ENCODE measurements around the gene SUZ12. TPM values are rescaled to one million over a fixed set of nuclear protein-coding genes. Genes with fewer than 3 reads are reported as not detected.
"Not testable (repeated sequence)": the region's sequence is repeated elsewhere in the genome, so short reads cannot be mapped to it uniquely, and the experiment has no call there.

SUZ12 gene
- total RNA-seq, 1 donor from 2014 or later: 24.3 TPM

DNA sequence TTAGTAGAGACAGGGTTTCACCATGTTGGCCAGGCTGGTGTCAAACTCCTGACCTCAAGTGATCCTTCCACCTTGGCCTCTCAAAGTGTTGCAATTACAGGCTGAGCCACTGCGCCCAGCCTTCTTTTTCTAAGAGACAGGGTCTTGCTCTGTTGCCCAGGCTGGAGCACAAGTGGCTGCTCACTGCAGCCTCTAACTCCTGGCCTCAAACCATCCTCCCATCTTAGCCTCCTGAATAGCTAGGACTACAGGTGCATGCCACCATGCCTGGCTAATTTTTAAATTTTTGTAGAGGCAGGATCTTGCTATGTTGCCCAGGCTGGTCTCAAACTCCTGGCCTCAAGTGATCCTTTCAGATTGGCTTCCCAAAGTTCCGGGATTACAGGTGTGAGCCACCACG, 15.1 kb downstream of the SUZ12 start:
- not testable (repeated sequence) for DNase-seq (ENCODE audit: low read depth, low spot score)

DNA sequence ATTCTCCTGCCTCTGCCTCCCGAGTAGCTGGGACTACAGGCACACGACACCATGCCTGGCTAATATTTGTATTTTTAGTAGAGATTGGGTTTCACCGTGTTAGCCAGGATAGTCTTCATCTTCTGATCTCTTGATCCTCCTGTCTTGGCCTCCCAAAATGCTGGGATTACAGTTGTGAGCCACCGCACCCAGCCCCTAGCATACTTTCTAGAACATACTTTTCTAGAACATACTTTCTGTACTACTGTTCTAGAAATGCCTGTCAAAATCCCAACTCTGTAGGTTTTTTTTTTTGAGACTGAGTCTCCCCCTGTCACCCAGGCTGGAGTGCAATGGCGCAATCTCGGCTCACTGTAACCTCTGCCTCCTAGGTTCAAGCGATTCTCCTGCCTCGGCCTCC, 27.3 kb downstream of the SUZ12 start:
- DNase-seq (ENCODE audit: low read depth, low spot score): not testable (repeated sequence)

DNA sequence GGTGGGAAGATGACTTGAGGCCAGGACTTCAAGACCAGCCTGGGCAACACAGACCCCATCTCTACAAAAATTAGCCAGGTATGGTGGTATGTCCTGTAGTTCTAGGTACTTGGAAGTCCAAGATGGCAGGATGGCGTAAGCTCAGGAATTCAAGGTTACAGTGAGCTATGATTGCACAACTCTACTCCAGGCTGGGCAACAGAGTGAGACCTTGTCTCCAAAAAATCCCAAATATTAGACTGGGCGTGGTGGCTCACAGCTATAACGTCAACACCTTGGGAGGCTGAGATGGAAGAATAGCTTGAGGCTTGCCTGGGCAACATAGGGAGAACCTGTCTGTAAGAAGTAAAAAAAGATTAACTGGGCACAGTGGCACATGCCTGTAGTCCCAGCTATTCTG, 30.8 kb downstream of the SUZ12 start:
- no peak for DNase-seq (ENCODE audit: low read depth, low spot score)

DNA sequence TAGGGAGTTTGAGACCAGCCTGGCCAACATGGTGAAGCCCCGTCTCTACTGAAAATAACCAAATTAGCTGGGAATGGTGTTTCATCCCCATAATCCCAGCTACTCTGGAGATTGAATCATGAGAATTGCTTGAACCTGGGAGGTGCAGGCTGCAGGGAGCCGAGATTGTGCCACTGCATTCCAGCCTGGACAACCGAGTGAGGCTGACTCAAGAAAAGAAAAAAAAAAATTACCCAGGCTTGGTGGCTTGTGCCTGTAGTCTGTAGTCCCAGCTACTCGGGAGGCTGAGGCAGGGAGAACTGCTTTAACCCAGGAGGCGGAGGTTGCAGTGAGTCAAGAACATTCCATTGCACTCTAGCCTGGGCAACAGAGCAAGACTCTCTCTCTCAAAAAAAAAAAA, 33.6 kb downstream of the SUZ12 start:
- not testable (repeated sequence) for DNase-seq (ENCODE audit: low read depth, low spot score)

DNA sequence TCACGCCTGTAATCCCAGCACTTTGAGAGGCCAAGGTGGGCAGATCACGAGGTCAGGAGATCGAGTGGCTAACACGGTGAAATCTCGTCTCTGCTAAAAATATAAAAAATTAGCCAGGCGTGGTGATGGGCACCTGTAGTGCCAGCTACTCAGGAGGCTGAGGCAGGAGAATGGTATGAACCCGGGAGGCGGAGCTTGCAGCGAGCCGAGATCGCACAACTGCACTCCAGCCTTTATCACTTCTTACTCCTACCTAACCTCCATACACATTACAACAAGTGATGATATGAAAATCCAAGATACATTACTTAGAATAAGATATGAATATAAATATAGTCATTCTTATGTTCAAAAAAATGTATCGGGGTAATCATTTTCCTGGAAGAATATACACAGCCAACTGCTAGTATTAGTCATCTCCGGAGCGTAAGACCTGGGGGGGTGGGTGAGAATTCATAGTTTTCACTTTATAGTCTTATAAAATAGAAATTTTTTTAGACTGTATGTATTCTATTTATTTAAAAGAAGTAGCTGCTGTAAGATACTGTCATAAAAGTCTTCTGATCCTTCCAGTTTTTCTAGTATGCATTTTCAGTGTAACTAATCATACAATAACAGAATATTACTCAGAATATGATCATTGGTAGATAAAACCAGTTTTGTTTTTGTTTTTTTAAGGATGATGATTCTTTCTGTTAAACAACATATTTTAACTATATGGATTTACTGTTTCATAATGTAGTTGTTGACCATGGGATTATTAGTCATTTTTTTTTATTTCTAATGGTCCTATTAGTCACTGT, 37.7 kb downstream of the SUZ12 start:
- DNase-seq (ENCODE audit: low read depth, low spot score): not testable (repeated sequence)

DNA sequence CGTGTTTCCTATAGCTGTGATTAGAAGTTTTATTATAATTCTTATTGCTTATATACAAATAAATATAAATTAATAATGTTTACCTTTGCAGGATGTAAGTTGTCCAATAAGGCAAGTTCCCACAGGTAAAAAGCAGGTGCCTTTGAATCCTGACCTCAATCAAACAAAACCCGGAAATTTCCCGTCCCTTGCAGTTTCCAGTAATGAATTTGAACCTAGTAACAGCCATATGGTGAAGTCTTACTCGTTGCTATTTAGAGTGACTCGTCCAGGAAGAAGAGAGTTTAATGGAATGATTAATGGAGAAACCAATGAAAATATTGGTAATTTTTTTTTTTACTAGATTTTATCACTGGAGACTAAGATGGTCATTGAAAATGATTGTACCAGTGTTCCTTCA, 38.6 kb downstream of the SUZ12 start:
- DNase-seq (ENCODE audit: low read depth, low spot score): not testable (repeated sequence)

DNA sequence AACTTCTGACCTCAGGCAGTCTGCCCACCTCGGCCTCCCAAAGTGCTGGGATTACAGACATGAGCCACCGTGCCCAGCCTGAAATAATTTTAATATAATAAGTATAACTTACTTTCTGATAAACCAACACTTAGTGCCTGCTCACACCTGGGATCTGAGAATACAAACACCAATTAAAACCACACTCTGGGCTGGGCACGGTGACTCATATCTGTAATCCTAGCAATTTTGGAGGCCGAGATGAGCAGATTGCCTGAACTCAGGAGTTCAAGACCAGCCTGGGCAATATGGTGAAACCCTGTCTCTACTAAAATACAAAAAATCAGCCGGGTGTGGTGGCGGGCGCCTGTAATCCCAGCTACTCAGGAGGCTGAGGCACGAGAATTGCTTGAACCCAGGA, 55.0 kb downstream of the SUZ12 start:
- not testable (repeated sequence) for DNase-seq (ENCODE audit: low read depth, low spot score)

DNA sequence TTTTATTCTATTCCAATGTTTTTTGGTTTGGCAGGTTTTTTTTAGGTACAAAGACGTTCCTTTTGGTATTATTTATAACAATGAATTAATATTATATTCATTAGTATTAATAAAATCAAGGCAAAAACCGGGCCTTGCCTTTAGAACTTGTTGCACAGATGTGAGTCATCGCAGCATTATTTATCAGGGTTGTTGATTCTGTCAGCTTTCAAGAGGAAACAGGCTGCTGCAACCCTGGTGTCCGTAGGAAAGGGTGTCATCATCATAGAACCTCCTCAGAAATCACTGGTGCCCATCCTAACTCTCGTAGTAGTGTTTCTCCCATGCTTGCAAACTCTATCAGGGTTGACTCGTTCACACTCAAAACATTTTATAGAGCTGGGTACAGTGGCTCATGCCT, 60.2 kb downstream of the SUZ12 start:
- DNase-seq (ENCODE audit: low read depth, low spot score): no peak

DNA sequence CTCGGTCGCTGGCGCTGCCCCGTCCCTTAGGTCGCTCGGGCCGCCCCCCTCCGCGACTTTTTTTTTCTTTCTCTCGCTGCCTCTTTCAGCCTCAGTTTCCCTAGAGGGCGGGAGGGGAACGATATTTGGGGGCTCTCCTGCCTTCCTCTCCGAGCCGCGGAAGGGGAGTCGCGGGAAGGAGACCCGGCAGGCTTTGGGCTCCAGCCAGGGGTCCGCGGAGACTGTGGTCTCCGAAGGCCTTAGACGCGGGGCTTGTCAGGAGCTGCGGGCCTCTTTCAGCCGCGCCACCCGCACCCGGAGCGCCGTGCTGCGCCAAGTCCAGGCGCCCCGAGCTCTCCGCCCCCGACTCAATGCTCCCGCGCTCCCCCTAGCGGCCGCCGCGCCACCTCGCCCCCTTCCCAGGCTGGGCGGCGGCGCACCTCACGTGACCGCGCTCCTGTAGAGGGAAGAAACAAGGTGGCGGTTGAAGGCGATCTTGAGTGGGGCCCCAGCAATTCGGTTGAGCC, 70.2 kb downstream of the SUZ12 start, which contains the start of gene LRRC37B:
TSS of gene LRRC37B (plus strand) at position 427 of the 506 bp plus-strand sequence. CDS start 14,010 bp downstream, outside the sequence.
- peak; percentile 27 for DNase-seq (ENCODE audit: low read depth, low spot score)

DNA sequence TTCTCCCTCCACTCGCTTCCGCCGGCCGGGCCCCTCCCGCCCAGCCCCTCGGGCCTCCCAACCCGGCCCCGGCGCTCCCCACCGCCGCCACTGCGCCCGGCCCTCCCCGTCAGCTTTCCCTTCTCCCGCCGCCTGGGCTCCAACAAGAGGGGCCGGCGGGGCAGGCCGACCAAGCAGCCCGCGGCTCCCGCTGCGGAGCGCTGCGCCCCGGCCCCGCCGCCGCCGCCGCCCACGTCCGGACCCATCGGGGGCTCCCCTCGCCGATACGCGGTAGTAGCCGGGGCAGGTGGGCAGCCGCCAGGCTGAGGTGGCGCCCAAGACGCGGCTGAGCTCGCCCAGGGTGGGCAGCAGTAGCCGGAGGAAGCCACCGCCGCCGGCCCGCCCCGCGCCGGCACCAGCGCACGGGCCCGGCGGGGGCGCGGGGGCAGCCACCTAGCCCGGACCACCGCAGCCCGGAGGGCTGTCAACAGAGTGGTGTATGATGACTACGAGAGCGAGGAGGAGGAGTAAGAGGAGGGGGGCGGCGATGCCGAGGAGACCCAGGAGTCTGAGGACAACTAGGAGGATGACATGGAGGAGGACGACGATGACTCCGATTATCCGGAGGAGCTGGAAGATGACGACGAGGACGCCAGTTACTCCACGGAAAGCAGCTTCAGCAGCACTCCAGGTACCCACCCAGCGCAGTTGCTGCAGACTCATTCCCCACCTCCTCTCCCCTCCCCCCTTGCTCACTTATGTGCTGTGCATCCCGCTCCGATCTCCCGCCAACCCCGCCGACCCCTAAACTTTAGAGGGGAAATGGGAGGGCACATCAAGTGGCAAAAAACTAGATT, 70.9 kb downstream of the SUZ12 start:
- DNase-seq (ENCODE audit: low read depth, low spot score): no peak

DNA sequence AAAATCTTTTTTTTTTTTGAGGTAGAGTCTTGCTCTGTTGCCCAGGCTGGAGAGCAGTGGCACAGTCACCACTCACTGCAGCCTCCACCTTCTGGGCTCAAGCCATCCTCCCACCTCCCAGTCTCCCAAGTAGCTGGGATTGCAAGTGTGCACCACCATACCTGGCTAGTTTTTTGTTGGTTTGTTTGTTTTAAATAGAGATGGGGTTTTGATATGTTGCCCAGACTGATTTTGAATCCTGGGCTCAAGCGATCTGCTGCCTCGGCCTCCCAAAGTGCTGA, 72.4 kb downstream of the SUZ12 start:
- no peak for DNase-seq (ENCODE audit: low read depth, low spot score)

DNA sequence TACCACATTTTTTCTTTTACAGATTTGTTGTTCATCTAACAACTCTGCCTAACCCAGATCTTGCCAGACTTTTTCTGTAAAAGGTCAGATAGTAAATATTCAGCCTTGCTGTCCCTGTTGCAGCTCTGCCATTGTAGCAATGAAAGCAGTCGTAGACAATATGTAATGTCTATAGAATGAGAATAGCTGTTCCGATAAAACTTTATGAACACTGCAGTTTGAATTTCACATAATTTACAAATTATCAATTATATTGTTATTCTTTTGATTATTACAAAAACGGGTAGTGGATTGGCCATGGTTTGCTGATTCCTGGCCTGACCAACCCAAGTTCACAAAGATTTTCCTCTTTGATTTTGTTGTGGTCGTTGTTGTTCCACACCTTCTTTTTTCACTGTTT, 73.3 kb downstream of the SUZ12 start:
- no peak for DNase-seq (ENCODE audit: low read depth, low spot score)

DNA sequence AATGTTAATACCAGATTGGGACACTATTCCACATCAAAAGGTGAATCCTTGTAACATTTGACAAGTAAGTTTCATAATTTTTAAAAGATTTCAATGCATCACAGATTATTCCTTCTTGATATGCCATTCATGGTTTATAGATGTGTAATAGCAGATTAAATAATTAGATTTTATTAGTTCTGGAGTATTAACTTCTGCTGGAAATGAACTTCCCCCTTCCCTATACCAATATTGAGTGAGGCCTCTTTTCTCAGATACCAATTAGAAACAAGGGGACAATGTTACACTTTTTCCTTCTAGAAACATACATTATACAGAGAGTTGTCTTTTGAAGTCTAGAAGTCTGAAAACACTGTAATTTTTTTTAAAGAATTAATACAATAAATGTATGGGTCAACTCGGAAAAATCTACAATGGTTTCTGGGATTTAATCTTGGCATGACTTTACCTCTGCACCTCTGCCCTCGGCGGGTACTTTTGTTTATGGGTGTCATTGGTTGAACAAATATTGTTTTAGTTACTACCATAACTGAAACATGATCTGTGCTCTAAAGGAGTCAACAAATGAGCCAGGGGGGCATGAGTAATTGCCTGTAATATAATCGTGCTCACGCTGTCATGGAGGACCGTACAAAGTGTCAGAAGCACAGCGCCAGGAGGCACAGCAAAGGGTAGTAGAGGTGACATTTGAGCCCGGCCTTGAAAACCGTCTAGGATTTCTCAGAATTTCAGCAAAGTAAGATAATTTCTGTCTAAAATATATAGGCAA, 78.6 kb downstream of the SUZ12 start:
- no peak for DNase-seq (ENCODE audit: low read depth, low spot score)

DNA sequence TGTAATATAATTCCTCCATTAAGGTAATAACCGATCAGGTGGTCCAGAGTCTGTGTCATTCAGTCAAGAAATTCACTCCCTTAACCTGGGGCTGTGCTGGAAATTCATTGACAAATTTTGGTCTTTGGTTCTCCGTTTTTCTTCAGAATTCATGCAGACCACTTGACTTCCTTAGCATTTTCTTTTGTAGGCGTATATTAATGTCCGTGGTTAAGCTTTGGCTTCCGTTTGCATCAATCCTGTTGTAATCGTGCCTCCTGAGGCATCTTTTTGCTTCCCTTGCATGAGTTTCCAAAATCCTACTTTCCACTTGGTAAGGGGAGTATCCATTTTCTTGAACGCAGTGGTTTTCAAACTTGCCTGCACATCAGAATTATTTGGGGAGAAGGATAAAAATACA, 79.4 kb downstream of the SUZ12 start:
- DNase-seq (ENCODE audit: low read depth, low spot score): no peak

DNA sequence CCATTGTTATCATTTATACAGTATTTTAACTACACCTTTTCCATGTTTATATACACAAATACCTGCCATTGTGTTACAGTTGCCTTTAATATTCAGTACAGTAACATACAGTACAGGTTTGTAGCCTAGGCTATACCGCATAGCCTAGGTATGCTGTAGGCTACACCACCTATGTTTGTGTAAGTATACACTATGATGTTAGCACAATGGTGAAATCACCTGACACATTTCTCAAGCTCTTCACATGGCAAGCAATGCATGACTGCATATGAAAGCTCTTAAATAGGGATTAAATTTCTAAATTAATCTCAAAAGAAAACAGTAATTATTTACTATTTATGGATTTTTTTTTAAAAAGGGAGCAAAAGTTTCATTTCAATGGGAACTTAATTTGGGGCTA, 82.4 kb downstream of the SUZ12 start:
- no peak for DNase-seq (ENCODE audit: low read depth, low spot score)

DNA sequence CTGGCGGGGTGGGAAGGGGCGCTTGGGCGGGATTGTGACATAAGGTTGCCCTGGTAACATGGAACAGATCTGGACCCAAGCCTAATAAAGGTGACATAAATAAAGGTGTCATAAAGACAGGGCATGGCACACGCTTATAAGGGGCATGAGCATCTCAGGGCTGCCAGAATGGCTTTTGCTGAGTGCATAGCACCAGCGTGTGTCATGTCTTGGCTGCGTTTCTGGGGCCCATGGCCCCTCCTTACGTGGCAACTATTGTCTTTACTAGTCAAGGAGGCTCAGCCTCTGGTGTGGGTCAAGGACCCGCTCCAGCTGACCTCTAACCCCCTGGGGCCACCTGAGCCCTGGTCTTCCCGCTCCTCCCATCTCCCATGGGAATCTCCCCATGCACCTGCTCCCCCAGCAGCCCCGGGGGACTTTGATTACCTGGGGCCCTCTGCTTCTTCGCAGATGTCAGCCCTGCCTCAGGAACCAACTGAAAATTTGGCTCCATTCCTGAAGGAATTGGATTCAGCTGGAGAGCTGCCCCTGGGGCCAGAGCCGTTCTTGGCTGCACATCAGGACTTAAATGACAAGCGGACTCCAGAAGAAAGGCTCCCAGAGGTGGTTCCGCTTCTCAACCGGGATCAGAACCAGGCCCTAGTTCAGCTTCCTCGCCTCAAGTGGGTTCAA, 84.3 kb downstream of the SUZ12 start:
- no peak for DNase-seq (ENCODE audit: low read depth, low spot score)

DNA sequence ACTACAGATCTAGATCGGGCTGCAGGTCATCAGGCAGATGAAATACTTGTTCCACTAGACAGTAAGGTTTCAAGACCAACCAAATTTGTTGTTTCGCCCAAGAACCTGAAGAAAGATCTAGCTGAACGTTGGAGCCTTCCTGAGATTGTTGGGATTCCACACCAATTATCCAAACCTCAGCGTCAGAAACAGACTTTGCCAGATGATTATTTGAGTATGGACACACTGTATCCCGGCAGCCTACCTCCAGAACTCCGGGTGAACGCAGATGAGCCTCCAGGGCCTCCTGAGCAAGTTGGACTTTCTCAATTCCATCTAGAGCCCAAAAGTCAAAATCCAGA, 84.8 kb downstream of the SUZ12 start:
- DNase-seq (ENCODE audit: low read depth, low spot score): no peak

DNA sequence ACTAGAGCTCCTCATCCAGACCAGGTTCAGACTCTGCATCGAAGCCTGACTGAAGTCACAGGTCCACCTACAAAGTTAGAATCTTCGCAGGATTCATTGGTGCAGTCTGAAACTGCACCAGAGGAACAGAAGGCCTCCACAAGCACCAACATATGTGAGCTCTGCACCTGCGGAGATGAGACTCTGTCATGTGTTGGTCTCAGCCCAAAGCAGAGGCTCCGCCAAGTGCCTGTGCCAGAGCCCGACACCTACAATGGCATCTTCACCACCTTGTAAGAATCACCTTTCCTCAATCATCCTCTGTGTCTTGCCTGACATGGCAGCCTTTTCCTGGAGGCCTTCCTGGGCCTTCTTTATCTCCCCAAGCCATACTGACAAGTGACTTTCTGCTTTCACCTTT, 85.7 kb downstream of the SUZ12 start:
- not testable (repeated sequence) for DNase-seq (ENCODE audit: low read depth, low spot score)

DNA sequence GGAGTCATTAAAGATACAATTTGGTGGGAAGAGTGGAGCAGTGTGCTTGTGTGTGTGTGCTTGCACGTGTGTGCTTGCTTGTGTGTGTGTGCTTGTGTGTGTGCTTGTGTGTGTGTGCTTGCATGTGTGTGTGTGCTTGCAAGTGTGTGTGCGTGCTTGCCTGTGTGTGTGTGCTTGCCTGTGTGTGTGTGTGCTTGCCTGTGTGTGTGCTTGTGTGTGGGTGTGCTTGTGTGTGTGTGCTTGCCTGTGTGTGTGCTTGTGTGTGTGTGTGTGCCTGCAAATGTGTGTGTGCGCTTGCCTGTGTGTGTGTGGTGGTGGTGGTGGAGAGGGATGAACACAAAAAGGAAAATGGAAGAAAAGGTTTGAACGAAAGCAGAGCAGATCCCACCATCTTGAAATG, 90.5 kb downstream of the SUZ12 start:
- DNase-seq (ENCODE audit: low read depth, low spot score): not testable (repeated sequence)

DNA sequence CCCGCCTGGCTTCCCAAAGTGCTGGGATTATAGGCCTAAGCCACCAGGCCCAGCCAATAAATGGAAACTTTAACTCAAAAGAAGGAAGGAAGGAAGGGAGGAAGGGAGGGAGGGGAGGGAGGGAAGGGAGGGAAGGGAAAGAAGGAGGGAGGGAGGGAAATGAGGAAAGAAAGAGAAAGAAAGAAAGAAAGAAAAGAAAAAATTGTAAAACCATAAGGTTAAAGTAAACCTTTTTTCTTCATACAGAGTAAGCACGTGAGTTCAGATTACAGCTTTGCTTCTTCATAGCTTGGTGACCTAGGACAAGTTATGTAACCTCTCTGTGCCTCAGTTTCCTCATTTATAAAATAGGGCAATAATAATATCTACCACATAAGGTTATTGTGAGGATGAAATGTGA, 96.4 kb downstream of the SUZ12 start:
- DNase-seq (ENCODE audit: low read depth, low spot score): no peak

DNA sequence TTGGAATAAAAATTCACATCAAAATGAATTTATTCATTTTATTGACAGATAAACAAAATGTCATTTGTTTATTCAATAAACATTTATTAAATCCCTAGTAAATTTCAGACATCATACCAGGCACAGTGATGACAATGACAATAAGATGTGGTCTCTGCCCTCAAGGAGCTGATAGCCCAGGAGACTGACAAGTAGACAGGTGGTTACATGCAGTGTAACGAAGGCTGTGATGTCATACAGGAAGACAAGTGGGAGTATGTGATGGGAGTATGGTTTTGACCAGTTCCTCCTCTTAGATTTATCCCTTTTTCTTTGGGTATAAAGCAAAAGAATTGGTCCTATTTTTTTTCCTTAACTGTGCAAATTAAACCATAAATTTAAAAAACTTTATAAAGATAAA, 97.0 kb downstream of the SUZ12 start:
- DNase-seq (ENCODE audit: low read depth, low spot score): not testable (repeated sequence)

Measured in pulmonary artery endothelial cell (primary cell).